Hypothalamus (tissue), 51 donors: ENCODE data around the gene SMO.
A peak's percentile ranks its signal among the peaks of the same experiment; 100 is the strongest.
"Not testable (repeated sequence)": the region's sequence is repeated elsewhere in the genome, so short reads cannot be mapped to it uniquely, and the experiment has no call there.

Experiments used
- DNase-seq, 51 donors: peaks; one replicate each; lab custom pipeline; 2025; lab: John Stamatoyannopoulos, UW

Gene SMO

GRCh38 chr7:129205987-129206785 lies 17.8 kb downstream of the SMO start:
- DNase-seq, result no peak

GRCh38 chr7:129208667-129209066 lies 20.2 kb downstream of the SMO start:
- DNase-seq, result no peak

- no peak for DNase-seq
Observed at GRCh38 chr7:129209067-129209926, 20.9 kb downstream of the SMO start.

- DNase-seq, result peak in 45 of 51 donors; percentile 4 to 82 (median 50)
Observed at GRCh38 chr7:129210256-129210988, 22.0 kb downstream of the SMO start.

- DNase-seq, result no peak
Observed at GRCh38 chr7:129210989-129211312, 22.5 kb downstream of the SMO start.

- DNase-seq, result no peak
Observed at GRCh38 chr7:129212126-129212525, 23.7 kb downstream of the SMO start.

- DNase-seq, result no peak
Observed at GRCh38 chr7:129212596-129212995, 24.2 kb downstream of the SMO start.

GRCh38 chr7:129213828-129214227 lies 25.4 kb downstream of the SMO start:
- DNase-seq, result peak in 5 of 51 donors; percentile 8 to 40 (median 16)

GRCh38 chr7:129215691-129216090 lies 27.3 kb downstream of the SMO start:
- DNase-seq, result not testable (repeated sequence)

- DNase-seq, result not testable (repeated sequence)
Observed at GRCh38 chr7:129216101-129216715, 27.8 kb downstream of the SMO start.

- DNase-seq, result not testable (repeated sequence)
Observed at GRCh38 chr7:129216821-129217416, 28.5 kb downstream of the SMO start.

- peak in 47 of 51 donors; percentile 6 to 88 (median 61) for DNase-seq
Observed at GRCh38 chr7:129218514-129219062, 30.2 kb downstream of the SMO start.

GRCh38 chr7:129219166-129219565 lies 30.7 kb downstream of the SMO start:
- DNase-seq, result not testable (repeated sequence)

- DNase-seq, result no peak
Observed at GRCh38 chr7:129222064-129222463, 33.6 kb downstream of the SMO start.

GRCh38 chr7:129224251-129225205 lies 36.1 kb downstream of the SMO start, which contains the start of gene AHCYL2:
Gene AHCYL2, plus strand, starts transcription at chr7:129225030.
- DNase-seq, result peak; percentile 75 to 100 (median 98)

GRCh38 chr7:129225206-129225930 lies 36.9 kb downstream of the SMO start:
- DNase-seq, result peak in 36 of 51 donors; percentile 21 to 76 (median 52)

GRCh38 chr7:129225931-129226572 lies 37.6 kb downstream of the SMO start:
- peak in 1 of 51 donors; percentile 73 for DNase-seq
